OCI-LY7 (cell line): ENCODE data around the gene P2RY1. TPM values are rescaled to one million over a fixed set of nuclear protein-coding genes. Genes with fewer than 3 reads are reported as not detected.

Source experiments
- BruUV-seq: library from RNA; stranded (reverse); fragments of 400-500 nt; replicated peaks from 2 replicates; lab custom pipeline; 2021; lab: Mats Ljungman, UMichigan
- CTCF ChIA-PET: fragments of 300-600 bp; sonication (Branson Sonifier 250); formaldehyde crosslinking; loops from one replicate; lab custom pipeline; 2022; ENCODE audit warnings: antibody characterized with exemption; ENCODE audit not compliant: unreplicated experiment; lab: Charles Lee
- POLR2A ChIA-PET: fragments of 300-600 bp; sonication (Branson Sonifier 250); formaldehyde crosslinking; loops from one replicate; lab custom pipeline; 2022; ENCODE audit warnings: antibody characterized with exemption; lab: Charles Lee
- DNase-seq: peaks from one replicate; pipeline ENCODE4 v3.0.0-alpha.2; 2015; ENCODE audit warnings: low spot score
- H2AFZ ChIP-seq: fragments of 200-600 bp; sonication (generic), shearing (Covaris generic); 2 replicates; pipeline ENCODE4 v1.6.1; 2014; ENCODE audit warnings: mild to moderate bottlenecking, antibody characterized with exemption, low read length, moderate library complexity
- H3K27ac ChIP-seq: fragments of 200-600 bp; sonication (generic); 2 replicates; pipeline ENCODE4 v1.5.1; 2014; ENCODE audit warnings: mixed run types, low read depth, mild to moderate bottlenecking, moderate library complexity, low read length, inconsistent platforms; ENCODE audit not compliant: poor library complexity, severe bottlenecking
- H3K36me3 ChIP-seq: fragments of 200-600 bp; sonication (generic); 2 replicates; pipeline ENCODE4 v1.6.1; 2014; ENCODE audit warnings: mild to moderate bottlenecking, antibody characterized with exemption, low read length, moderate library complexity, mixed read lengths; ENCODE audit not compliant: insufficient read depth
- H3K4me1 ChIP-seq: fragments of 200-600 bp; sonication (generic); 2 replicates; pipeline ENCODE4 v1.5.1; 2014; ENCODE audit warnings: mild to moderate bottlenecking, low read length; ENCODE audit not compliant: insufficient read depth, poor library complexity, severe bottlenecking
- H3K4me2 ChIP-seq: fragments of 200-600 bp; sonication (generic); 2 replicates; pipeline ENCODE4 v1.6.1; 2014; ENCODE audit warnings: mild to moderate bottlenecking, low read length
- H3K4me3 ChIP-seq: fragments of 200-600 bp; sonication (generic); 2 replicates; pipeline ENCODE4 v1.5.1; 2014; ENCODE audit warnings: mild to moderate bottlenecking, low read depth, low read length; ENCODE audit not compliant: poor library complexity, severe bottlenecking
- H3K79me2 ChIP-seq: fragments of 200-600 bp; sonication (generic); 2 replicates; pipeline ENCODE4 v1.6.1; 2016; ENCODE audit warnings: low read depth, mild to moderate bottlenecking, low read length, moderate library complexity, mixed read lengths; ENCODE audit not compliant: insufficient read depth
- H3K9me2 ChIP-seq: fragments of 200-600 bp; sonication (generic); 2 replicates; pipeline ENCODE4 v1.6.1; 2016; ENCODE audit warnings: mild to moderate bottlenecking, low read length, mixed read lengths; ENCODE audit not compliant: insufficient read depth
- H3K9me3 ChIP-seq: fragments of 200-600 bp; sonication (generic); 2 replicates; pipeline ENCODE4 v1.6.1; 2014; ENCODE audit warnings: mild to moderate bottlenecking, mixed run types, low read length, mixed read lengths
- H4K20me1 ChIP-seq: fragments of 200-600 bp; sonication (generic); 2 replicates; pipeline ENCODE4 v1.6.1; 2014; ENCODE audit warnings: mild to moderate bottlenecking, antibody characterized with exemption, low read length, moderate library complexity, mixed read lengths; ENCODE audit not compliant: insufficient read depth
- CTCF ChIP-seq: fragments of 200-600 bp; sonication (generic); conservative IDR thresholded peaks from 2 replicates; pipeline ENCODE4 v1.5.1; 2014; ENCODE audit warnings: mild to moderate bottlenecking, antibody characterized with exemption, low read length, moderate library complexity, mixed read lengths
- EZH2phosphoT487 ChIP-seq: fragments of 200-600 bp; sonication (generic); IDR thresholded peaks from 2 replicates; pipeline ENCODE4 v1.6.1; 2018; ENCODE audit warnings: low read depth, borderline replicate concordance, mild to moderate bottlenecking, mixed run types, antibody characterized with exemption, low read length, moderate library complexity, mixed read lengths
- intact Hi-C: fragments of 100-400 bp; cut with micrococcal nuclease; formaldehyde crosslinking; loops from one replicate; pipeline ENCODE4 v1.10.0; 2022; ENCODE audit not compliant: unreplicated experiment
- total RNA-seq, 2 experiments: library from RNA; depleted of rRNA in 1 of 2; stranded (reverse); fragments of >200 nt in 1 of 2; shearing (Covaris generic) in 1 of 2; gene quantifications; 2 replicates each; pipeline ENCODE4 v1.2.3, GENCODE V29; 2014 to 2022

The P2RY1 gene
- total RNA-seq, 2 experiments from 2014 or later, result not detected

- POLR2A ChIA-PET, result no interaction called here
- no peaks in the 10 kb centered on the region for H3K36me3 ChIP-seq
- no peak overlapping the region for H3K4me3 ChIP-seq
- H3K4me2 ChIP-seq, result no peak overlapping the region
- TF ChIP-seq EZH2phosphoT487 (no peak), CTCF (no peak)
- H3K27ac ChIP-seq, result no peak overlapping the region
- no peaks in the 10 kb centered on the region for H3K79me2 ChIP-seq
- H2AFZ ChIP-seq, result no peak overlapping the region
- H3K9me3 ChIP-seq, result no peaks in the 10 kb centered on the region
- H3K4me1 ChIP-seq, result no peaks in the 10 kb centered on the region
- DNase-seq, result no peak
- no TSS peak for BruUV-seq
- H3K9me2 ChIP-seq, result no peaks in the 10 kb centered on the region
- no peaks in the 10 kb centered on the region for H4K20me1 ChIP-seq
- CTCF ChIA-PET, result no interaction called here
- intact Hi-C loops, result no loop called here
Measured at GRCh38 chr3:152823173-152823572, 11.8 kb upstream of the P2RY1 start.

GRCh38 chr3:152823781-152824180 is 11.2 kb upstream of the P2RY1 start:
- Histone ChIP-seq H2AFZ (no peak overlapping the region), H3K4me1 (no peaks in the 10 kb centered on the region), H3K4me3 (no peak overlapping the region), H3K79me2 (no peaks in the 10 kb centered on the region), H4K20me1 (no peaks in the 10 kb centered on the region), H3K4me2 (no peak overlapping the region), H3K36me3 (no peaks in the 10 kb centered on the region), H3K9me3 (no peaks in the 10 kb centered on the region), H3K9me2 (no peaks in the 10 kb centered on the region), H3K27ac (no peak overlapping the region)
- DNase-seq, result no peak
- TF ChIP-seq EZH2phosphoT487 (no peak), CTCF (no peak)
- no TSS peak for BruUV-seq
- intact Hi-C loops, result no loop called here
- ChIA-PET POLR2A (interaction anchor here (0.6 kb wide), 1 partner anchor 10 kb away, joined by 3 read pairs; no protein-coding TSS in a partner anchor), CTCF (no interaction called here)

GRCh38 chr3:152825566-152825965 is 9.4 kb upstream of the P2RY1 start:
- no peaks in the 10 kb centered on the region for H3K9me3 ChIP-seq
- no peaks in the 10 kb centered on the region for H3K4me1 ChIP-seq
- no peak overlapping the region for H3K27ac ChIP-seq
- no peaks in the 10 kb centered on the region for H3K36me3 ChIP-seq
- intact Hi-C loops, result no loop called here
- no peaks in the 10 kb centered on the region for H3K79me2 ChIP-seq
- no peak for DNase-seq
- no peak overlapping the region for H3K4me2 ChIP-seq
- no TSS peak for BruUV-seq
- TF ChIP-seq EZH2phosphoT487 (no peak), CTCF (no peak)
- H2AFZ ChIP-seq, result no peak overlapping the region
- ChIA-PET CTCF (no interaction called here), POLR2A (interaction anchor here (0.6 kb wide), 1 partner anchor 716 kb away, joined by 3 read pairs; no protein-coding TSS in a partner anchor)
- no peaks in the 10 kb centered on the region for H4K20me1 ChIP-seq
- H3K4me3 ChIP-seq, result no peak overlapping the region
- no peaks in the 10 kb centered on the region for H3K9me2 ChIP-seq
